Fibroblast of skin of left biceps (primary cell): ENCODE data around the gene LMNB1.
"Not testable (repeated sequence)": the region's sequence is repeated elsewhere in the genome, so short reads cannot be mapped to it uniquely, and the experiment has no call there.

ENCODE experiments used
- DNase-seq, 2 experiments: peaks; one replicate each; pipeline ENCODE4 v3.0.0-alpha.2; 2013; ENCODE audit warnings: low read depth in 2 of 2

LMNB1 gene

DNA sequence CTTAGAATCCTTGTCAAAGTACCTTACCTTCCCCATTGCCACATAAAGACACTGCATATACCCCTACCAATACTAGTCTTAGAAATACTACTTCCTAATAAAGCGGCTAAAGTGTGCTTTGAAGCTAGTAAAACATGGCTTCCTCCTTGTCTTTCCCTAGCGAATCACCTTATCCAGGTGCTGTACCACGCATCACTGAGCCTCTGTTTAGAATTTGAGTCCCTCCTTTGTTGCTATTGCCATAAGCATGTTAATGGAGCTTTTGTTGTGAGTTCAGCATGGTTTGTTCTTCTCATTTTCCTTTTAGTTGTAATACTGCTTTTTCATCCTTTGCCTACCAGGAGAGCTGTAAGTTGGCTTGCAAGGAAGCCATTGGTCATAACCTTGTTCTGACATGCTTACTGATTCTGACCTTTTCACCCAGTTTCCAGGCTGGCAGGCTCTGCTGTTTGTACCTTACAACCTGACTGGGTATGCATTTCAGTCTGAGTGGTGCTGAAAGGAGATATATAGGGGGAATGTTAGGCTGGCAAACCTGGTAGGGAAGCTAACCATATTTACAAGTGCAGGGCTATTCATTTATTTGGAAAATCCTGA, 49.8 kb downstream of the LMNB1 start:
- DNase-seq: no peak

DNA sequence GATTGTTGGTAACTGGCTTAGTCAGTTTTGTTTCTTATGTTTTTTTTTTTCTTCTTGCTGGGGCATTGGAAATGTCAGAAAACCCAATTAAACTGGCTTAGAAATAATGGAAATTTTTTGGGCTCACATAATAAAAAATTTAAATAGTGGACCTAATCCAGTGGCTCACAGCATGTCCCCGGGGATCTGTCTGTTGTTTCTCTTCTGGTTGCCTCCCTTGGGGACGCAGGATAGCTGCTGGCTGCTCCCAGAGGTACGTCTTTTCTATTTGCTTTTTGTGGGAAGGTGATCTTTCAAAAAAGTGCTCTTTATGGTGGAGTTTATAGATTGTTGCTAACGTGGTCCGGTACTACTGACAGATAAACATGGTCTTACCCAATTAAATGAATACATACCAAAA, 52.2 kb downstream of the LMNB1 start:
- no peak for DNase-seq

DNA sequence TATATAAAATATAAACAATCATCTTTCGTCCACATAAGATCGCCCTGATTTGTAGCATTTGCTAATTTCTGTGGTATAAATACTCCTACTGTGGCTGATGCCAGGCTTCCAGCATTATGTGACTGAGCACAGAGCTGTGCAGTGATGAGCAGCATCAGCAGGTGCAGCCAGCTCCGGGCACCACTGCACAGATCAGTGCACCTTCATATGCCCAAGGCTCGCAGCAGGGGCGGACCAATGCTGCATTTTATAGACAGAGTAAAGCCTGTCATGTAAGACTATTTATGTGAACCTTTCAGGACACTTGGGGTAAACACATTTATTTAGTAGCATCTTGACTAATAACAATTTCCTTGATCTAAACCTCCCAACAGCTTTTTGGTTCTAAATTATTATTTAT, 53.1 kb downstream of the LMNB1 start:
- DNase-seq: no peak

DNA sequence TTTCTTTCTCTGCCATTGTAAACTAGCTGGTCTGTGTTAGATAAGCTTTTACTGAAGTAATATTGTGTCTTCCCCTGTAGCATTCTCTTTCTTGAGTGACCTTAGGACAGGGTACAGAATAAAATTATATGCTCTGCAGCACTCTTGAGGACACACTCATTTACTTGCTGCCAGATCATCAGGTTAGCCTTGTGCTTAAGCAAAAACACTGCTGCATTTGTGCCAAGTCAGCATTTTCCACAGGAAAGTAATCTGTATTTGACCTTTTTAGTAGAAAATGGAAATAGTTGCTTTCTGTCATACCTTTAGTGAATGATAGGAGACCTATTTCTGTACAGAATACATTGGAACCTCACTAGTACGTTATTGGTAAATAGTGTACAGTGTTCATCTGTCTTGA, 54.2 kb downstream of the LMNB1 start:
- no peak for DNase-seq

DNA sequence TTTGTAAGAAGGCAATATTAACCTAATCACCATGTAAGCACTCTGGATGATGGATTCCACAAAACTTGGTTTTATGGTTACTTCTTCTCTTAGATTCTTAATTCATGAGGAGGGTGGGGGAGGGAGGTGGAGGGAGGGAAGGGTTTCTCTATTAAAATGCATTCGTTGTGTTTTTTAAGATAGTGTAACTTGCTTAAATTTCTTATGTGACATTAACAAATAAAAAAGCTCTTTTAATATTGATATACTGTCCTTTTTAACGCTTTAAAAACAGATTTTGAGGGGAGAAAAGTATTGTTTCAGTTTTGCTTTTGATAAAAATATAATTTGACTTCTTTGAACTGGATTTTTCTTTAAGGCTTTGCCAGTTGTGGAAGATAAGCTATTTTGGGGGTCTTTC, 59.8 kb downstream of the LMNB1 start:
- no peak for DNase-seq

DNA sequence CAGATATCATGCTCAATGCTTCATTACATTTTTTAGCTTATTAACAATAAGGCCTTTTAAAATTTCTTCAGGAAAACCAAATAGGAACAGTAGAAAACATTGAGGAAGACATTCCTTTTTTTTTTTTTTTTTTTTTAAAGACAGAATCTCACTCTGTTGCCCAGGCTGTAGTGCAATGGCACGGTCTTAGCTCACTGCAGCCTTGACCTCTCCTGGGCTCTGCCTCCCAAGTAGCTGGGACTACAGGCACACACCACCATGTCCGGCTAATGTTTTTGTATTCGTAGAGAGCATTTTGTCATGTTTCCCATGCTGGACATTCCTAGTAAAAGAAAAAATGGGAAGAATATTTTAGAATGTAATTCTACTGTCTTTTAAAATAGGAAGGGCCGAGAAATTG, 60.3 kb downstream of the LMNB1 start:
- DNase-seq: no peak

DNA sequence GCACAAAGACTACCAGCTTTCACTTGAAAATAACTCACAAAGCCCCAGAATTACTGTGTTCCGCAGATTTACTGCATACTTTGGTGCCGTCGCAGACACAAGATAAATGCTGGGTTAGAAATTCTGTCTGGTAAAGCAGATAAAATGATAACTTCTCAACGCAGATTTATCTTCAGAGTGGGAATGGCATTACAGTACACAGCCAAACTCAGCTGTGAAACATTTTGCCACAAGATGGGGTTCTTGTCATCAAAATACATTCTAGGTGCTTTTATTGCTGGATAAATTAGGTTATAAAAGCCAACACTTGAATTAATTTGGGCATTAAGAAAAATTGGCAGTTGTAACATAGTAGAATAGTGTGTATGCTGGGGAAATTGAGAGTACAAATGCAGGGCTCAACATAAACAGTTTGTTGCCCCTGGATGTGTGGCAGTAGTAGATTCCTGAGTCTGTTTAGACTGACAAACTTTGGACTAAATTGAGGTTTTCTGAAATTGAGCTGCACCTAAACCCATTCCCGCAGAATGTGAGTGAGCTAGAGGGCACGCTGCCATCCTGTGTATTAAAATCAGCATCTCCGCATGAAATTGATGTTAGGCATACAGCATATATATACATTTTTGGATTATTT, 61.1 kb downstream of the LMNB1 start:
- DNase-seq: no peak

DNA sequence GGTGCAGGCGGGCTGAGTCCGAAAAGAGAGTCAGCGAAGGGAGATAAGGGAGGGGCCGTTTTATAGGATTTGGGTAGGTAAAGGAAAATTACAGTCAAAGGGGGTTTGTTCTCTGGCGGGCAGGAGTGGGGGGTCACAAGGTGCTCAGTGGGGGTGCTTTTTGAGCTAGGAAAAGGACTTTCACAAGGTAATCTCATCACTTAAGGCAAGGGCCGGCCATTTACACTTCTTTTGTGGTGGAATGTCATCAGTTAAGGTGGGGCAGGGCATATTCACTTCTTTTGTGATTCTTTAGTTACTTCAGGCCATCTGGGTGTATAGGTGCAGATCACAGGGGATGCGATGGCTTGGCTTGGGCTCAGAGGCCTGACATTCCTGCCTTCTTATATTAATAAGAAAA, 62.5 kb downstream of the LMNB1 start:
- DNase-seq: not testable (repeated sequence)

DNA sequence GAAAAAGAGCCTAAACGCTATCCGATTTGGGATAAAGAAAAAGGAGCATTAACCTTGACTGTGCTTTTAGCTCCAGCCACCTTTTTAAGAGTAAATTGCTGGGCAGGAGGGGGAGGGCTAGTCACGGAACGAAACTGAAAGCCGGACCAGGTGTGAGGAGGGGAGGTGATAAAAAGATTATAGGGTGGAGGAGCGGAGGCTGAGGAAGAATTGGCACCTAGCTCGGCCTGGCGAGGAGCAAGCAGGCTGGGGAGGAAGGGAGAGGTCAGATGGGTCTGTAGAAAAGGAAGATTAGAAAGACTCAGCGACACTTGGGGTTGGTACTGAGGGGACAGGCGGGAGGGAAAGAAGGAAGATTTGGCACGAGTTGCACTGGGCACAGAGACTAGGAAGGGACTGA, 66.4 kb downstream of the LMNB1 start:
- DNase-seq: not testable (repeated sequence)

DNA sequence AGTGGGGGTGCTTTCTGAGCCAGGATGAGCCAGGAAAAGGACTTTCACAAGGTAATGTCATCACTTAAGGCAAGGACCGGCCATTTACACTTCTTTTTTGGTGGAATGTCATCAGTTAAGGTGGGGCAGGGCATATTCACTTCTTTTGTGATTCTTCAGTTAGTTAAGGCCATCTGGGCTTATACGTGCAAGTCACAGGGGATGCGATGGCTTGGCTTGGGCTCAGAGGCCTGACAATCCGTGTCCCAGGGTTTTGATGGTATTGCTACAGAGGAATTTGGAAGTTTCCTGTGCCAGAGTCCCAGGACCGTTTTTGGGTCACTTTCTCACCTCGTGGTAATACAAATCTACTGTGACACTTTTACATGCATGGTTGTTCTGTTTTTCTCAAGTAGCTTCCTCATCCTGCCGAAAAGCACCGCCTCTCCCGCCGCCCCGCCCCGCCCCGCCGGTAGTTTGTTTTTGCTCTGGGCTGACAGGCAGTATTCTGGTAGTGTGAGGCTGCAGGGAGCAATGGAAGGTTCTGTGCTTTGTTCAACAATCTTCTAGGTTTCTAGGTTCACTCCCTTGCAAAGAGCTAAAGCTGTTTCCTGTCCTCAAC, 68.6 kb downstream of the LMNB1 start:
- not testable (repeated sequence) for DNase-seq

DNA sequence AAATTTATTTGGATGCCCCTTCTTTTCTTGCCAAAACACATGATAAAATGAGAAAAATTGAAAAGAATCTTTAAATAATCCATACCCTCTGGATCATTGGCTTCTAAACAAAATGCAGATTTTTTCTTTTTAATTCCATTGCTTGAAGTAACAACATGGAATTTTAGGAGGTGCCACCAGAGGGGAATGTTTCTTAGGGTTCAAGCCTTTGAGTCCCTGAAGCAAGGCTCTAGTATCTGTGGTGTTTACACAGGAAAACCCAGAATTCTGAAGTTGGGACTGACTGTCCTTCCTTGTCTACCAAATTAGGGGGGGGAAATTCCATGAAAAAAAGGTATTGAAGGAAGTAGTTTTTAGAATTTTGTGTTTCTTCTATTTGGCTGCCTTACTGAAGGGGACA, 69.4 kb downstream of the LMNB1 start:
- peak in 1 of 2 experiments; percentile 4 for DNase-seq

DNA sequence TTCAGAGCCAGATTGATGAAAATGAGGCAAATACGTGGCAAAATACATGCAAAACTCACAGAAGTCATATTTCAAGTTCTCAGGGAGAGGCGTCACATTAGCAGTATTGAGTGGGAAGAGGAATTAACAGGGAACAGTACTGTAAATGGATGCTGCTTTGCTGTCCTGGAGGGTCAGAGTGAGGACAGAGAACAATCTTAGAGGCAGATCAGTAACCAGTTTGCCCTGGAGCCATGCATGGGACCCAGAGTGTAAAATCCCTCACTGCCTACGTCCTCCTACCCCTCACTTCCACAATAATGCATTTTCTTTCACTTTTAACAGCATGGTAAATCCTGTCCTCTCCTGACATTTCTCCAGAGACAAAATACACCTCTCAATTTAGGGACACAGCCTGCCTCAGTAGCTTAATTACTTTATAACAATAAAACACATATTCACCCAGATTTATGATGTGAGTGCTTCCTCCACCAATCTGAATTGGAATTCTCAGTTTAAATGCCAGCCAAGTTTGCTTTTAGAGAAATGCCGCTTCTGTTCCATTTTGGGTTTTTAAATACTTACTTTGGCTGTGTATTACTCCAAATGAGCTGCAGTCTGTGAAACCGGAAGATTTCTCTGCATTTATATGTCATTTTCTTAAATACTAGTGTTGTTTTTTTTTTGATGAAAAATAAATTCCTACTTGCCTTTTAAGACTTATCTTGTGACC, 70.0 kb downstream of the LMNB1 start:
- no peak for DNase-seq

DNA sequence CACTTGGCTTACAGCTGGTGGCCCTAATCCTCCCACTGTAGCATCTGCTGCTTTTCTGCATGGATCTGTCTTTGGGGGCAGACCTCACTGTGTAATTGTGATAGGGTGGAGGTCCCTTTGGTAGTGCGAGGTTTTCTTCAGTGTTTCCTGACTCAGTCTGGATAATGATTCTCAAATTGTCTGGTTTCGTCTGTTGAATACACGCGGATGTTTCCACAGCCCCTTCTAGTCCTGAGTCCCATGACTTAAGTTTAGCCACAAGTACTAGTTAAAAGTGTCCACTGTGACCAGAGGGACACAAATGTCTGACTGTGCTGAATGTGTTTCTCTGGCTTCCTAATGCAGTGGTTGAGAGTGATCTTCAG, 70.5 kb downstream of the LMNB1 start:
- no peak for DNase-seq

DNA sequence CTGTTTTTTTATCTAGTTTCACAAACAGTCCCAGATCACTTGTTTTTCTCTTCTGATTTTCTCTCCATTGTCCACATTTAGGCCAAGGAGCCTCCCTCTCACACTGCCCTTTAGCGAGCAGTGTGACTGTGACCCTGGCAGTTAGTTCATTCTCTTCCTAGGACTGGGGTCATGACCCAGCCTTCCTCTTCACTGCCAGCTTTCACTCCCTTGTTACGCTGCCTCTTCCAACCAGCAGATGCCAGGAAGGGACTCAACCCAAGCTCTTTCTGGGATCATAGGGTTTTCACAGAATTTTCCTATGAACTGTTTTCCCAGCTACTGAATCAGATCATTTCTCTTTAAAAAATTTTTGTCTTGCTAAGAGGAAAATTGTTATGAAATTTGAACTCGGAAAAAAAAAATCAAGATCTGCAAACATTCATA, 70.9 kb downstream of the LMNB1 start:
- DNase-seq: no peak

DNA sequence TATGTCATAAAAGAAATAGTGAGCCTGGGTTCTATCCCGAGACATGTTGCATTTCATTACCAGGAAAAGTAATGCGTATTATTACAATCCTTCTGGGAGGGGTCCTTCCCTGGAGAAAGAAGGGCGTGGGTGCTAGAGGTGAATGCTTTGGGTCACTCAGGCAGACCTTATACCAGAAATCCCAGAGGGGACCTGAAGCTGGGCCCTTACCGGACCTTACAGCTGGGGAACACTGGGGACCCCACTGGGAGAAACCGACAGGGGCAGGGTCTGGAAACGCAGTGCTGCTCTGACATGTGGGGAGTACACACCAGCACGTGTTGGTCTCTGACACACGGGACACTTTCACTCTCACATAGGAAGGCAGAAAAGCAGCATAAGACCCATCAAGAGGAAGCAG, 71.3 kb downstream of the LMNB1 start:
- DNase-seq: no peak

DNA sequence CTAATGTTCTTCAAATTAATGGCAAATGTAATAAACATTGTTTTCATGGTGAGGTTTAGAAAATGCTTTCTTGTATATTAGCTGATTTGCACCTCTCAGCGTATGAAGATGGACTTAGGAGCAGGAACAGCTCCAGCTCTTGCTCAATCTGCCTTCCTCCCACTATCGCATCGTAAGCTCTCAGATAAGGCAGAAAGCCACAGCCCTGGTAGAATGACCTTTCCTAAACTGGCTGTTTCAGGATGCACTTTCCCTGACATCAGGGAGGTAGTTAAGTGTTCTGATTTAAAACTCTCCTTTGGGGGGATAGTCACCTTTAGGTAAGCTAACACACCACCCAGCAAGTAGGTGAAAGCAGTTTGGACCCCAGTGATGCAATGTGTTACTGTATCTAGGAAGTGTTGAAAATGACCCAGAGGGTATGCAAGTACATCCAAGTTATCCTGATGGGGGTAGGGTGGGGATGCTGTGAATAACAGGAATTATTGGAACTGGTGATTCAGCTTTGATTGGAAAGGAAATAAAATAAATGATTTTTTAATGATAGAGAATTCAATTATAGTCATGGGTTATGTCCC, 72.3 kb downstream of the LMNB1 start:
- no peak for DNase-seq

DNA sequence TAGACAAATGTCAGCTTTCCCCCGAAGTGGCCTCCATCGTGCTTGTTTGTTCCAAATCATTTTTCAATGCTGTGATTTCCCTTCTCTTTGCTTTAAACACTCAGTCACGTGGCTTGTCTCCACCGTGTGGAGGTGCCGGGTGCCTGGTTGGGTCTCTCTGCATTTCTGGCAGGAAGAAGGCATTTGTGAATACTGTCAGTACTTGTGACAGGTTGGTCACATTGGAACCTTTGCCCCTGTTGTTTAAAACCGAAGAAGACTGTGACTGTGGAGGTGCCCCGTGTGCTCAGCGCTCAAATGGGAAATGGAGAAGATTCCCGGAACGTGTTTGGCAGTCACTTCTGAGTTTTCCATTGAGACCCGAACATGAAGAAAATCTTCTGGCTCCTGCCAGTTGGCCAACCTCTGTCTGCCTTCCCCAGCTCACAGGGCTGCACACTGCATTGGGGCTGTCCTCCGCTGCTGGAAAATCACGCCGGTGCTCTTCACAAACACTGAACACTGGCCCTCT, 74.6 kb downstream of the LMNB1 start:
- DNase-seq: no peak

DNA sequence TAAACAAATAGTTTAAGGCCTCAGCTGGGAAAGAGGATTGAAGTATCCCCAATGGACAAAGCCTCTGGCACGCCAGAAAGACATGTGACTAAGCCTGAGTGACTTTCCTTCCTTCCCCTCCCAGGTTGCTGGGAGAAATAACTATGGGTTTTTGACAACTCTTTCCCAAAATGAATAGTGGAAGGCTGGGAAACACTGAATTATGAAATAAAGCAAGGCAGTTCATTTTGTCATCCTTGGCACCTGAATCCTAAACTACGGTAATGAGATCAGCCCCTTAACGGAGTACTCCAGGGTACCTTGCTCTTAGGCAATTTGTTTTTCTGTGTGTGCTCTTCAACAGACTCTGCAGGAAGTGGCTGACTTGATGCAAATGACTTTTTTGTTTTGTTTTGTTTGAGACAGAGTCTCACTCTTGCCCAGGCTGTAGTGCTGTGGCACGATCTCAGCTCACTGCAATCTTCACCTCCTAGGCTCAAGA, 75.2 kb downstream of the LMNB1 start:
- no peak for DNase-seq

DNA sequence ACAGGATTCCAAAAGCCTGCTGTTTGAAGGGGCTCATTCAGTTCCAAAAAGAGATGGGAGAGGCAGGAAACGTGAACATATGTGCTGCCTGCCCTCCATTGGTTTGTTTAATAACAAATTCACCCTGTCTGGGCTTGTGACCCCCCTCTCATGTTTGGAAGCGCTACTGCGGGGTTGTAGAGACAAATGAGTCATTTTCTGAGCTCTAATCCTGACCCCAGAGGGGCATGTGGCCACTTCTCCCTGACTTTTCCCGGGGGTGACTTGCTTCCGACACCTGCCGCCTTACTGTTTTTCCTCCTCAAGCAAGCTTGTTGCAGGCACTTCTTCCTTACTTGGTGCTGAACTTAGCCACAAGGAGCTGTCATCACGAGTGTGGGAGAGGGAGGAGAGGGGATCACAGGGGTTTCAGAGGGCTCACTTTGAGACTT, 75.9 kb downstream of the LMNB1 start:
- DNase-seq: no peak

DNA sequence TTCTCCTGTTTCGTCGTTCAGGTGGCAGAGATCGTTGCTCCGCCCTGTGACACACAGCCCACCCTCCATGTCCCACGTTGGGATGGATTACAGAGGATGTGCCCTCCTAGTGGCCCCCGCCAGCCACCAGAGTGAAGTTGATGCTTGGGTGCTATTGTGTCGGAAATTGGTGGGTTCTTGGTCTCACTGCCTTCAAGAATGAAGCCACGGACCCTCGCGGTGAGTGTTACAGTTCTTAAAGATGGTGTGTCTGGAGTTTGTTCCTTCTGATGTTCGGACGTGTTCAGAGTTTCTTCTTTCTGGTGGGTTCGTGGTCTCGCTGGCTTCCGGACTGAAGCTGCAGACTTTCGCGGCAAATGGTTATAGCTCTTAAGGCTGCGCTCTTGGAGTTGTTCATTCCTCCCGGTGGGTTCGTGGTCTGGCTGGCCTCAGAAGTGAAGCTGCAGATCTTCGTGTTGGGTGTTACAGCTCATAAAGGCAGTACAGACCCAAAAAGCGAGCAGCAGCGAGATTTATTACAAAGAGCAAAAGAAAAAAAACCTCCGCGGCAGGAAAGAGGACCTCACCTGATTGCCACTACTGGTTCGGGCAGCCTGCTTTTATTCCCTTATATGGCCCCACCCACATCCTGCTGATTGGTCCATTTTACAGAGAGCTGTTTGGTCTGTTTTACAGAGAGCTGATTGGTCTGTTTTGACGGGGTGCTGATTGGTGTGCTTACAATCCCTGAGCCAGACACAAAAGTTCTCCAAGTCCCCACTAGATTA, 76.8 kb downstream of the LMNB1 start:
- DNase-seq: not testable (repeated sequence)

DNA sequence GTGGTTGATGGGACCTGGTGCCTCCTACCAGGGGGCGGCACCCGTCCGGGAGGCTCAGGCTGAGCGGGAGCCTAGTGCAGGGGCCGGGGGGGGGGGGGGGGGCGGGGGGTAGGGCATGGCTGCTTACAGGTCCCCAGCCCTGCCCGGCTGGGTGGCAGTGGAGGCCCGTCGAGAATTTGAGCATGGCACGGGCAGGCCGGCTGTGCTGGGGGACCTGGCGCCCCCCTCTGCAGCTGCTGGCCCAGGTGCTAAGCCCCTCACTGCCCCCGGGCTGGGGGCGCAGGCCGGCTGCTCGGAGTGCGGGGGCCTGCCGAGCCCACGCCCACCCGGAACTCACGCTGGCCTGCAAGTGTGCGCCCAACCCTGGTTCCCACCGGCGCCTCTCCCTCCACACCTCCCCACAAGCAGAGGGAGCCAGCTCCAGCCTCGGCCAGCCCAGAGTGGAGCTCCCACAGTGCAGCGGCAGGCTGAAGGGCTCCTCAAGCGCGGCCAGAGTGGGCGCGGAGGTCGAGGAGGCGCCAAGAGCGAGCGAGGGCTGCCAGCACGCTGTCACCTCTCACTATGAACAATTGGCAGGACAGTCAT, 77.7 kb downstream of the LMNB1 start:
- DNase-seq: no peak
